ENCODE results near the gene STAT3.
"Not testable (repeated sequence)": the region's sequence is repeated elsewhere in the genome, so short reads cannot be mapped to it uniquely, and the experiment has no call there.

DNA sequence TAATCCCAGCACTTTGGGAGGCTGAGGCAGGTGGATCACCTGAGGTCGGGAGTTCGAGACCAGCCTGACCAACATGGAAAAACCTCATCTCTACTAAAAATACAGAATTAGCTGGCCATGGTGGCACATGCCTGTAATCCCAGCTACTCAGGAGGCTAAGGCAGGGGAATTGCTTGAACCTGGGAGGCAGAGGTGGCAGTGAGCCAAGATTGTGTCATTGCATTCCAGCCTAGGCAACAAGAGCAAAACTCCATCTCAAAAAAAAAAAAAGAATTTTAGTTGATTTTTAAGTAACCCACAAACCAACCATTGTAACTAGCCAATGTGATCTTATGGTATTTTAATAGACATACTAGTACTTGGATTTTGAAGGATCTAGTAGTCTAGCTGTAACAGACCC is 27.9 kb downstream of the STAT3 start:
- not testable (repeated sequence) for TF ChIP-seq POLR2A (IDR thresholded peaks at IDR 0.05; ENCODE audit: extremely low read depth, insufficient read length)
- TF ChIP-seq, protein P1, sequence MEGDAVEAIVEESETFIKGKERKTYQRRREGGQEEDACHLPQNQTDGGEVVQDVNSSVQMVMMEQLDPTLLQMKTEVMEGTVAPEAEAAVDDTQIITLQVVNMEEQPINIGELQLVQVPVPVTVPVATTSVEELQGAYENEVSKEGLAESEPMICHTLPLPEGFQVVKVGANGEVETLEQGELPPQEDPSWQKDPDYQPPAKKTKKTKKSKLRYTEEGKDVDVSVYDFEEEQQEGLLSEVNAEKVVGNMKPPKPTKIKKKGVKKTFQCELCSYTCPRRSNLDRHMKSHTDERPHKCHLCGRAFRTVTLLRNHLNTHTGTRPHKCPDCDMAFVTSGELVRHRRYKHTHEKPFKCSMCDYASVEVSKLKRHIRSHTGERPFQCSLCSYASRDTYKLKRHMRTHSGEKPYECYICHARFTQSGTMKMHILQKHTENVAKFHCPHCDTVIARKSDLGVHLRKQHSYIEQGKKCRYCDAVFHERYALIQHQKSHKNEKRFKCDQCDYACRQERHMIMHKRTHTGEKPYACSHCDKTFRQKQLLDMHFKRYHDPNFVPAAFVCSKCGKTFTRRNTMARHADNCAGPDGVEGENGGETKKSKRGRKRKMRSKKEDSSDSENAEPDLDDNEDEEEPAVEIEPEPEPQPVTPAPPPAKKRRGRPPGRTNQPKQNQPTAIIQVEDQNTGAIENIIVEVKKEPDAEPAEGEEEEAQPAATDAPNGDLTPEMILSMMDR (IDR thresholded peaks at IDR 0.05; ENCODE audit: low read depth, low read length), result not testable (repeated sequence)
